Epithelial cell of prostate (primary cell): ENCODE measurements around the gene DSG2.

Experiments
- DNase-seq: peaks from one replicate; pipeline ENCODE4 v3.0.0-alpha.2; 2011; ENCODE audit warnings: low read depth, low spot score
- H3K27ac ChIP-seq: fragments of 450-650 bp; 2 replicates; pipeline ENCODE4 v1.5.1; 2017; ENCODE audit warnings: mild to moderate bottlenecking

DSG2 gene

DNA sequence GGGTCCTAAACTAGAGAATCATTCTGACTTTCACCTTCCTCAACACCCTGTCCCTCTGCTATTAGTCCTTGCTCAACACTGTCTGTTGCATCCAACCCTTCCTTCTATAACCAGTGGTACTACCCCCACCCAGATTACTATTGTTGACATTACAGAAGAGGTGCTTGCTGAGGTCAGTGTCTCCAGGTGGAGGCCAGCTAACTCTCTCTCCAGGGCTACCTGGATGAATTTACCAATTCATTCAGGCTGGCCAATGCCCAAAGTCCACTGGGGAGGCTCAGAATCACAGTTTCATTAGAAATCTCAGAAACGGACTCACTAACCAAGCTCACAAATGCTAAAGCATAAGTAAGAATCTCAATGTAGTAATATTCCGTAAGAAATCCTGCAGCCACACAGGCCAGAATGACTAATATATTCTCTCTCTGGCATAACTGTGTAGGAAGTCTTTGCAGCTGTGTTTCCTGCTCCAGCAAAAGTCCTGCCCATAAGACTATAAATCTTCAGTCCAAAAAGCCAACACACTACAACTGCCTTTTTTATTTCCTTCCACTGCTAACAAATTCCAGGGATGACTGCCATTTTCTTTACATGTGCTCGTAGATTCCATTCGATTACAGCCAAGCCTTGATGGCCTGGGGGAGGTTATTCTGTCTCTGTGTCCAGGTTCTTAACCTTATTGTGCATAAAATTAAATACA, 83.7 kb downstream of the DSG2 start:
- peak overlapping the region; percentile 5 for H3K27ac ChIP-seq
- DNase-seq, result no peak

DNA sequence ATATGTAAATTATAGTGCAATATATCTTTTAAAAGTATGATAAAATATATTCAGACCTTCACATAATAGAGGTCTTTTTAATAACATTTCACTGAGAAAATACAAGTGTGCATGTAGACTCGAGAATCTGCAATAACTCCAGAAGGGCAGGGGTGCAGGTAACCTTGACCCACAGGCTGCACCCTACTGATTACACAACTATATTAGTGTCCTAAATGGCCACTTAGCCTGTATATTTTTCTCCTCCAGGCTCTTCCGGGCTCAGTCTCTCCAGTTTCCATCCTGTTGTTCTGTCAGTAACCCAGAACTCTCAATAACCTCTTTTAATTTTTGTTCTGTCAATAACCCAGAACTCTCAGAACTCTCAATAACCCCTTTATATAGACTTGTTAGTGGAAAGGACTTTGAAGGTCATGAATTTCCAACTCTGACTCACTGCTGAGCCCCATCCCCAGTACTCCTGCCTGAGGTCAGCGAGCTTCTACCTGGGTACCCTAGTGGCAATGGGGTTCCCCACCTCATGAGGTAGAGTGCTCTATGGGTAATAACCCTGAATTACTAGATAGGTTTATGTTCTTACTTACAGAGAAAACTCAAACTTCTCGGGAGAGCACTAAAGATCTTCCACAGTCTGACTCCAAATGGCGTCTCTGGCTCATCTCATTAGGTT, 85.3 kb downstream of the DSG2 start:
- no peak for DNase-seq
- no peak overlapping the region for H3K27ac ChIP-seq

DNA sequence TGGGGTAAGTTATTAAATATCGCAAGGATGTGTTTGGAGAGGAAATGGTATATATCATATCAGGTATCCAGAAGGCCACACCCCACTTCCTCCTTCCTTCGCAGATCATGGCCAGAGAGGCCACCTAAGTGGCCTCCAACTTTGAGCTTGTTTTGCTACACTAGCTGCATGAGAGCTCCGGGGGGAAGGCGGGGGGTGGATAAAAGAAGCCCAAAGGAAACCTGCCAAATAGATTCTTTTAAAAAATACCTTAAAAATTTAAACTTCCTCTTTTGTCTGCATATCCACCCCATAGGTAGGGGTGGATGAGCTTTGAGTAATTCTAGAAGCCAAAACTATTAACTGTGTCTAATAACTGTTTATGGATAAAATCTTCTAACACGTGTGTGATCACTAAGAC, 88.0 kb downstream of the DSG2 start:
- DNase-seq, result no peak
- no peak overlapping the region for H3K27ac ChIP-seq

DNA sequence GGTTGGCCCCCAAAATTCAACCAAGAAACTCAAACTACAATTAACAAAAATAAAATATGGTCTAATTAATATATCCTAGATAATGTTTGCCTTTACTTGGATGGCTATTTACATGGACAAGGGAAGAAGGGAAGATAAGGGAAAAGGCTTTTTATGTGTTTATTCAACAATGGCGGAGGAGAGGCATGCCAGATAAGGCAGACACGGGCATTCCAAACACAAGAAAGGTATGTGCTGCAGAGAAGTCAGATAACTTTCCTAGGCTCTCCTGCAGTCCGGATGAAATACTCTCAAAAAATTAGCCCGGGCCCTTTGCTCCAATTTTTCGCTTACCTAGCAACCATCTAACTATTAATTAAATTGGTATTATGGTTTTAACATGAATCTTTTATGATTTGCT, 88.6 kb downstream of the DSG2 start:
- no peak for DNase-seq
- no peak overlapping the region for H3K27ac ChIP-seq

DNA sequence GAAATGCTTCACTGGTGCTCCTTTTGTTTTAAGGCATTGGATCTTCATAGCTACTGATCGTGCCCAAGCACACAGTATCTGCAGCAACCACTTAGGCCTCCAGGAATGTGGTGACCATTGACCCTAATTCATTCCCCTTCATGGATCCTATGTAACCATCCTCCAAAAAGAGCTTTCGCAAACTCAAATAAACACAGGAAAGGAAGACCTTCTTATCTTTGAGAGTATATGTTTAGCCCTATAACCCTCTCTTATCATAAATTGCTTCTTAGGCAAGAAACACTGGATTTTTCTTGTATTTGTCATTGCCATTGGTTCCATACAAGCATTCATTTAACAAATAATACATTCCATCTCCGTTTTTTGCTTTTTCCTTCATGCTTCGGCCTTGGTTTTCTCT, 89.6 kb downstream of the DSG2 start:
- DNase-seq, result no peak
- no peak overlapping the region for H3K27ac ChIP-seq

DNA sequence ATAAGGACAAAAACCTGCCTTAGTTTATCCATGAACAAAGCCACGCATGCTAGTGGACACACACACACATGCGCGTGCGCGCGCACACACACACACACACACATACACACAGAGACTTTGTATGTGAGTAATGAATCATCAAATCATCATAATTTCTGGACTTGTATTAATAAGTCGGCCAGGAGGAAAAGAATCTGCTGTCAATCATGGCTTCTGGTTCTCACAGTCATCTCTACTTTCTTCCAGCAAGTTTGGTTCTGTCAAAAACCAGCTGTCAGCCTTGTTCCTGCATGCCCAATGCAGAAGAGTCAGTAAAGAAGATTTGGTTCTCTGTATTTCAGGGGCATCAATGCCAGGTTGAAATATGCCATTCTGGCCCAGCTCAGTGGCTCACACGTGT, 92.6 kb downstream of the DSG2 start:
- DNase-seq, result no peak
- H3K27ac ChIP-seq, result no peak overlapping the region

DNA sequence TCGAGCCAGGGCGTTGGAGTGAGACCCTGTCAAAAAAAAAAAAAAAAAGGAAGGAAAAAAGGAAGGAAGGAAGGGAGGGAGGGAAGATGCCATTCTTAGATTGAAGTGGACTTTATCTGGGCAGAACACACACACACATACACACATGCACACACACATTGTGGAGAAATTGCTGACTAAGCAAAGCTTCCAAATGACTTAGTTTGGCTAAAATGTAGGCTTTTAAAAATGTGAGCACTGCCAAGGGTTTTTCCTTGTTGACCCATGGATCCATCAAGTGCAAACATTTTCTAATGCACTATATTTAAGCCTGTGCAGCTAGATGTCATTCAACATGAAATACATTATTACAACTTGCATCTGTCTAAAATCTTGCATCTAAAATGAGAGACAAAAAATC, 93.1 kb downstream of the DSG2 start:
- no peak for DNase-seq
- no peak overlapping the region for H3K27ac ChIP-seq

DNA sequence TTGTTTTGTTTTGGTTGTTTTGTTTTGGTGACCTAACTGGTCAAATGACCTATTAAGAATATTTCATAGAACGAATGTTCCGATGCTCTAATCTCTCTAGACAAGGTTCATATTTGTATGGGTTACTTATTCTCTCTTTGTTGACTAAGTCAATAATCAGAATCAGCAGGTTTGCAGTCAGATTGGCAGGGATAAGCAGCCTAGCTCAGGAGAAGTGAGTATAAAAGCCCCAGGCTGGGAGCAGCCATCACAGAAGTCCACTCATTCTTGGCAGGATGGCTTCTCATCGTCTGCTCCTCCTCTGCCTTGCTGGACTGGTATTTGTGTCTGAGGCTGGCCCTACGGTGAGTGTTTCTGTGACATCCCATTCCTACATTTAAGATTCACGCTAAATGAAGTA, 93.7 kb downstream of the DSG2 start, which contains the start of gene TTR:
TTR (plus strand) TSS at position 250 of the 400 bp plus-strand sequence; CDS start at position 276, 26 bp downstream.
- DNase-seq, result no peak
- no peak within 1 kb of the TSS for H3K27ac ChIP-seq

DNA sequence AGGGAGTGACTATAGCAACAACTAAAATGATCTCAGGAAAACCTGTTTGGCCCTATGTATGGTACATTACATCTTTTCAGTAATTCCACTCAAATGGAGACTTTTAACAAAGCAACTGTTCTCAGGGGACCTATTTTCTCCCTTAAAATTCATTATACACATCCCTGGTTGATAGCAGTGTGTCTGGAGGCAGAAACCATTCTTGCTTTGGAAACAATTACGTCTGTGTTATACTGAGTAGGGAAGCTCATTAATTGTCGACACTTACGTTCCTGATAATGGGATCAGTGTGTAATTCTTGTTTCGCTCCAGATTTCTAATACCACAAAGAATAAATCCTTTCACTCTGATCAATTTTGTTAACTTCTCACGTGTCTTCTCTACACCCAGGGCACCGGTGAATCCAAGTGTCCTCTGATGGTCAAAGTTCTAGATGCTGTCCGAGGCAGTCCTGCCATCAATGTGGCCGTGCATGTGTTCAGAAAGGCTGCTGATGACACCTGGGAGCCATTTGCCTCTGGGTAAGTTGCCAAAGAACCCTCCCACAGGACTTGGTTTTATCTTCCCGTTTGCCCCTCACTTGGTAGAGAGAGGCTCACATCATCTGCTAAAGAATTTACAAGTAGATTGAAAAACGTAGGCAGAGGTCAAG, 94.7 kb downstream of the DSG2 start:
- DNase-seq, result no peak
- H3K27ac ChIP-seq, result no peak overlapping the region

DNA sequence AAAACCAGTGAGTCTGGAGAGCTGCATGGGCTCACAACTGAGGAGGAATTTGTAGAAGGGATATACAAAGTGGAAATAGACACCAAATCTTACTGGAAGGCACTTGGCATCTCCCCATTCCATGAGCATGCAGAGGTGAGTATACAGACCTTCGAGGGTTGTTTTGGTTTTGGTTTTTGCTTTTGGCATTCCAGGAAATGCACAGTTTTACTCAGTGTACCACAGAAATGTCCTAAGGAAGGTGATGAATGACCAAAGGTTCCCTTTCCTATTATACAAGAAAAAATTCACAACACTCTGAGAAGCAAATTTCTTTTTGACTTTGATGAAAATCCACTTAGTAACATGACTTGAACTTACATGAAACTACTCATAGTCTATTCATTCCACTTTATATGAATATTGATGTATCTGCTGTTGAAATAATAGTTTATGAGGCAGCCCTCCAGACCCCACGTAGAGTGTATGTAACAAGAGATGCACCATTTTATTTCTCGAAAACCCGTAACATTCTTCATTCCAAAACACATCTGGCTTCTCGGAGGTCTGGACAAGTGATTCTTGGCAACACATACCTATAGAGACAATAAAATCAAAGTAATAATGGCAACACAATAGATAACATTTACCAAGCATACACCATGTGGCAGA, 97.3 kb downstream of the DSG2 start:
- DNase-seq, result no peak
- H3K27ac ChIP-seq, result no peak overlapping the region

DNA sequence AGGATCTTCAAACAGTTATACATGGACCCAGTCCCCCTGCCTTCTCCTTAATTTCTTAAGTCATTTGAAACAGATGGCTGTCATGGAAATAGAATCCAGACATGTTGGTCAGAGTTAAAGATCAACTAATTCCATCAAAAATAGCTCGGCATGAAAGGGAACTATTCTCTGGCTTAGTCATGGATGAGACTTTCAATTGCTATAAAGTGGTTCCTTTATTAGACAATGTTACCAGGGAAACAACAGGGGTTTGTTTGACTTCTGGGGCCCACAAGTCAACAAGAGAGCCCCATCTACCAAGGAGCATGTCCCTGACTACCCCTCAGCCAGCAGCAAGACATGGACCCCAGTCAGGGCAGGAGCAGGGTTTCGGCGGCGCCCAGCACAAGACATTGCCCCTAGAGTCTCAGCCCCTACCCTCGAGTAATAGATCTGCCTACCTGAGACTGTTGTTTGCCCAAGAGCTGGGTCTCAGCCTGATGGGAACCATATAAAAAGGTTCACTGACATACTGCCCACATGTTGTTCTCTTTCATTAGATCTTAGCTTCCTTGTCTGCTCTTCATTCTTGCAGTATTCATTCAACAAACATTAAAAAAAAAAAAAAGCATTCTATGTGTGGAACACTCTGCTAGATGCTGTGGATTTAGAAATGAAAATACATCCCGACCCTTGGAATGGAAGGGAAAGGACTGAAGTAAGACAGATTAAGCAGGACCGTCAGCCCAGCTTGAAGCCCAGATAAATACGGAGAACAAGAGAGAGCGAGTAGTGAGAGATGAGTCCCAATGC, 98.3 kb downstream of the DSG2 start:
- no peak for DNase-seq
- H3K27ac ChIP-seq, result no peak overlapping the region

DNA sequence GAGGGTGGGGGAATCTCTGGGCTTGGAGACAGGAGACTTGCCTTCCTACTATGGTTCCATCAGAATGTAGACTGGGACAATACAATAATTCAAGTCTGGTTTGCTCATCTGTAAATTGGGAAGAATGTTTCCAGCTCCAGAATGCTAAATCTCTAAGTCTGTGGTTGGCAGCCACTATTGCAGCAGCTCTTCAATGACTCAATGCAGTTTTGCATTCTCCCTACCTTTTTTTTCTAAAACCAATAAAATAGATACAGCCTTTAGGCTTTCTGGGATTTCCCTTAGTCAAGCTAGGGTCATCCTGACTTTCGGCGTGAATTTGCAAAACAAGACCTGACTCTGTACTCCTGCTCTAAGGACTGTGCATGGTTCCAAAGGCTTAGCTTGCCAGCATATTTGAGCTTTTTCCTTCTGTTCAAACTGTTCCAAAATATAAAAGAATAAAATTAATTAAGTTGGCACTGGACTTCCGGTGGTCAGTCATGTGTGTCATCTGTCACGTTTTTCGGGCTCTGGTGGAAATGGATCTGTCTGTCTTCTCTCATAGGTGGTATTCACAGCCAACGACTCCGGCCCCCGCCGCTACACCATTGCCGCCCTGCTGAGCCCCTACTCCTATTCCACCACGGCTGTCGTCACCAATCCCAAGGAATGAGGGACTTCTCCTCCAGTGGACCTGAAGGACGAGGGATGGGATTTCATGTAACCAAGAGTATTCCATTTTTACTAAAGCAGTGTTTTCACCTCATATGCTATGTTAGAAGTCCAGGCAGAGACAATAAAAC, 100.2 kb downstream of the DSG2 start:
- no peak for DNase-seq
- H3K27ac ChIP-seq, result no peak overlapping the region
